ENCODE data around the gene C14orf93. TPM values are rescaled to one million over a fixed set of nuclear protein-coding genes. Genes with fewer than 3 reads are reported as not detected.

C14orf93 gene
- polyA plus RNA-seq, 2 of the 4 experiments (the other 2 are of a cell fraction) = 6.8 to 9.7 TPM

DNA sequence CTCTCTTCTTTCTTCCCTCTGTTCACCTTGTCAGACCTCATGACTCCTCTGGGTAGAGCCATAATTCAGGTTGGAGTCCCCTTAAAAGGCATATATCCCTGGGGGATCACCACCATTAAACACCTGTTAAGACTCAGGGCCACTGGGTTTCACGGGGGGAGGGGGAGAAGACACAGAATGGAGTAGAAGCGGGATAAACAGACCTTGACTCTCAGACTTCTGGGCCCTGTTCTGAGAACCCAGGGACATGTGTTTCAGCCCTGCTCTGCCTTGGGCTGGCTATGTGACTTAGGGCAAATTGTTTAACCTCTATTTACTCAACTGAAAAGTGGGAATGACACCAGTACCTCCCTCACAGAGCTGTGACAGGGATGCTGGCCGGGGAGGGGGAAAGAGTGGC, 42.7 kb upstream of the C14orf93 start:
- DNase-seq (ENCODE audit: low read depth in 1 of 2, low spot score in 1 of 2) = no peak
- no peak for FAIRE-seq
- no peak for TF ChIP-seq NFE2L2 (conservative IDR thresholded peaks at IDR 0.05; ENCODE audit: low read length)
- TF ChIP-seq POLR2A (IDR thresholded peaks at IDR 0.05; ENCODE audit: low read length) = no peak
- no peak for TF ChIP-seq HDAC2 (IDR thresholded peaks at IDR 0.05)
- no peak for TF ChIP-seq ELK1 (IDR thresholded peaks at IDR 0.05; ENCODE audit: low read depth, low read length)
- no peak for TF ChIP-seq FOXS1 (CRISPR knock-in tag; IDR thresholded peaks at IDR 0.05)
- TF ChIP-seq ZNF302 (CRISPR knock-in tag; IDR thresholded peaks at IDR 0.05) = no peak
- TF ChIP-seq BHLHE40 (IDR thresholded peaks at IDR 0.05; ENCODE audit: low read depth, low read length) = no peak
- TF ChIP-seq, protein P1, sequence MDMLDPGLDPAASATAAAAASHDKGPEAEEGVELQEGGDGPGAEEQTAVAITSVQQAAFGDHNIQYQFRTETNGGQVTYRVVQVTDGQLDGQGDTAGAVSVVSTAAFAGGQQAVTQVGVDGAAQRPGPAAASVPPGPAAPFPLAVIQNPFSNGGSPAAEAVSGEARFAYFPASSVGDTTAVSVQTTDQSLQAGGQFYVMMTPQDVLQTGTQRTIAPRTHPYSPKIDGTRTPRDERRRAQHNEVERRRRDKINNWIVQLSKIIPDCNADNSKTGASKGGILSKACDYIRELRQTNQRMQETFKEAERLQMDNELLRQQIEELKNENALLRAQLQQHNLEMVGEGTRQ (IDR thresholded peaks at IDR 0.05) = no peak
- TF ChIP-seq ZFP36 (IDR thresholded peaks at IDR 0.05; ENCODE audit: borderline replicate concordance, partially characterized antibody) = no peak
- TF ChIP-seq RFX5 (IDR thresholded peaks at IDR 0.05) = no peak
- TF ChIP-seq HOXA7 (CRISPR knock-in tag; IDR thresholded peaks at IDR 0.05) = no peak
- no peak for TF ChIP-seq HES2 (IDR thresholded peaks at IDR 0.05)
- TF ChIP-seq SREBF2 (IDR thresholded peaks at IDR 0.05) = no peak
- Histone ChIP-seq H3K27ac (no peak overlapping the region), H3K9me3 (no peaks in the 10 kb centered on the region), H3K4me2 (no peak overlapping the region), H3K4me1 (peaks cover 15% of the 10 kb centered on the region), H3K4me3 (no peak overlapping the region)
- ATAC-seq = no peak
- 64% methylated on average over 3 of the region's 3 CpGs for WGBS (ENCODE audit: missing lambda C conversion rate)
- CTCF ChIA-PET = interaction anchor here (0.9 to 33.8 kb wide), 5 partner anchors 9 to 64 kb away, joined by 5 to 1206 read pairs (median 9); partner anchors contain the start of gene AJUBA
- POLR2A ChIA-PET = no interaction called here

- peaks cover 15% of the 10 kb centered on the region for H3K4me1 ChIP-seq
- no peak overlapping the region for H3K27ac ChIP-seq
- POLR2A ChIA-PET = no interaction called here
- no peaks in the 10 kb centered on the region for H3K9me3 ChIP-seq
- CTCF ChIA-PET = interaction anchor here (0.9 to 33.8 kb wide), 6 partner anchors 9 to 122 kb away, joined by 3 to 1206 read pairs (median 8); partner anchors contain the start of gene AJUBA
- no peak overlapping the region for H3K4me2 ChIP-seq
- no peak for FAIRE-seq
- ATAC-seq = peak in 1 of 2 experiments; percentile 39; a peak in 3 of 6 replicates
- WGBS (ENCODE audit: missing lambda C conversion rate) = 79% methylated on average over 8 of the region's 14 CpGs
- DNase-seq (ENCODE audit: low read depth in 1 of 2, low spot score in 1 of 2) = peak in 1 of 2 experiments; percentile 48
- H3K4me3 ChIP-seq = no peak overlapping the region
- TF ChIP-seq RAD21 (conservative IDR thresholded peaks at IDR 0.05 in 1 of 2, IDR thresholded peaks at IDR 0.05 in 1 of 2) = peak in 1 of 2 experiments; percentile 56; a peak in 3 of 5 replicates
- no peak for TF ChIP-seq RARB (CRISPR knock-in tag; IDR thresholded peaks at IDR 0.05)
- 0 out of 3 replicates have a peak, but pooled peaks have one; percentile 26 for TF ChIP-seq SMC3 (IDR thresholded peaks at IDR 0.05)
Observed at GRCh38 chr14:23052182-23052623, 42.3 kb upstream of the C14orf93 start.

GRCh38 chr14:23051141-23052057, 41.5 kb upstream of the C14orf93 start:
- Histone ChIP-seq H3K9me3 (no peaks in the 10 kb centered on the region), H3K4me1 (peaks cover 8% of the 10 kb centered on the region), H3K4me3 (no peak overlapping the region), H3K27ac (no peak overlapping the region), H3K4me2 (no peak overlapping the region)
- CTCF ChIA-PET = interaction anchor here (0.5 to 33.8 kb wide), 7 partner anchors 10 to 127 kb away, joined by 3 to 1206 read pairs (median 5); partner anchors contain the start of gene AJUBA
- POLR2A ChIA-PET = interaction anchor here (0.7 kb wide), 1 partner anchor 69 kb away, joined by 3 read pairs; the partner anchor contains the start of gene AJUBA
- WGBS (ENCODE audit: missing lambda C conversion rate) = 85% methylated on average over 5 of the region's 5 CpGs
- no peak for DNase-seq (ENCODE audit: low read depth in 1 of 2, low spot score in 1 of 2)
- FAIRE-seq = no peak
- ATAC-seq = no peak
- TF ChIP-seq EP300 (IDR thresholded peaks at IDR 0.05) (no peak), JUN (IDR thresholded peaks at IDR 0.05) (no peak), TFCP2L1 (CRISPR knock-in tag; IDR thresholded peaks at IDR 0.05) (no peak), CHD2 (IDR thresholded peaks at IDR 0.05; ENCODE audit: low read length, partially characterized antibody) (no peak), ZSCAN20 (CRISPR knock-in tag; IDR thresholded peaks at IDR 0.05) (no peak), ZC3H11A (IDR thresholded peaks at IDR 0.05) (no peak), NFE2L2 (conservative IDR thresholded peaks at IDR 0.05; ENCODE audit: low read length) (no peak), POLR2AphosphoS2 (conservative IDR thresholded peaks at IDR 0.05; ENCODE audit: low read length) (no peak), BHLHE40 (IDR thresholded peaks at IDR 0.05; ENCODE audit: low read depth, low read length) (no peak), CBX8 (IDR thresholded peaks at IDR 0.05) (no peak), FOSB (CRISPR knock-in tag; IDR thresholded peaks at IDR 0.05) (no peak), MAFK (IDR thresholded peaks at IDR 0.05; ENCODE audit: partially characterized antibody) (no peak)
- TF ChIP-seq, protein P2, sequence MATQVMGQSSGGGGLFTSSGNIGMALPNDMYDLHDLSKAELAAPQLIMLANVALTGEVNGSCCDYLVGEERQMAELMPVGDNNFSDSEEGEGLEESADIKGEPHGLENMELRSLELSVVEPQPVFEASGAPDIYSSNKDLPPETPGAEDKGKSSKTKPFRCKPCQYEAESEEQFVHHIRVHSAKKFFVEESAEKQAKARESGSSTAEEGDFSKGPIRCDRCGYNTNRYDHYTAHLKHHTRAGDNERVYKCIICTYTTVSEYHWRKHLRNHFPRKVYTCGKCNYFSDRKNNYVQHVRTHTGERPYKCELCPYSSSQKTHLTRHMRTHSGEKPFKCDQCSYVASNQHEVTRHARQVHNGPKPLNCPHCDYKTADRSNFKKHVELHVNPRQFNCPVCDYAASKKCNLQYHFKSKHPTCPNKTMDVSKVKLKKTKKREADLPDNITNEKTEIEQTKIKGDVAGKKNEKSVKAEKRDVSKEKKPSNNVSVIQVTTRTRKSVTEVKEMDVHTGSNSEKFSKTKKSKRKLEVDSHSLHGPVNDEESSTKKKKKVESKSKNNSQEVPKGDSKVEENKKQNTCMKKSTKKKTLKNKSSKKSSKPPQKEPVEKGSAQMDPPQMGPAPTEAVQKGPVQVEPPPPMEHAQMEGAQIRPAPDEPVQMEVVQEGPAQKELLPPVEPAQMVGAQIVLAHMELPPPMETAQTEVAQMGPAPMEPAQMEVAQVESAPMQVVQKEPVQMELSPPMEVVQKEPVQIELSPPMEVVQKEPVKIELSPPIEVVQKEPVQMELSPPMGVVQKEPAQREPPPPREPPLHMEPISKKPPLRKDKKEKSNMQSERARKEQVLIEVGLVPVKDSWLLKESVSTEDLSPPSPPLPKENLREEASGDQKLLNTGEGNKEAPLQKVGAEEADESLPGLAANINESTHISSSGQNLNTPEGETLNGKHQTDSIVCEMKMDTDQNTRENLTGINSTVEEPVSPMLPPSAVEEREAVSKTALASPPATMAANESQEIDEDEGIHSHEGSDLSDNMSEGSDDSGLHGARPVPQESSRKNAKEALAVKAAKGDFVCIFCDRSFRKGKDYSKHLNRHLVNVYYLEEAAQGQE (IDR thresholded peaks at IDR 0.05) = no peak
- TF ChIP-seq, protein P3, sequence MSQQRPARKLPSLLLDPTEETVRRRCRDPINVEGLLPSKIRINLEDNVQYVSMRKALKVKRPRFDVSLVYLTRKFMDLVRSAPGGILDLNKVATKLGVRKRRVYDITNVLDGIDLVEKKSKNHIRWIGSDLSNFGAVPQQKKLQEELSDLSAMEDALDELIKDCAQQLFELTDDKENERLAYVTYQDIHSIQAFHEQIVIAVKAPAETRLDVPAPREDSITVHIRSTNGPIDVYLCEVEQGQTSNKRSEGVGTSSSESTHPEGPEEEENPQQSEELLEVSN (IDR thresholded peaks at IDR 0.05; ENCODE audit: borderline replicate concordance, low read depth) = no peak

All from A549 (cell line).